ENCODE data around the gene ACSL6.

Gene ACSL6

DNA sequence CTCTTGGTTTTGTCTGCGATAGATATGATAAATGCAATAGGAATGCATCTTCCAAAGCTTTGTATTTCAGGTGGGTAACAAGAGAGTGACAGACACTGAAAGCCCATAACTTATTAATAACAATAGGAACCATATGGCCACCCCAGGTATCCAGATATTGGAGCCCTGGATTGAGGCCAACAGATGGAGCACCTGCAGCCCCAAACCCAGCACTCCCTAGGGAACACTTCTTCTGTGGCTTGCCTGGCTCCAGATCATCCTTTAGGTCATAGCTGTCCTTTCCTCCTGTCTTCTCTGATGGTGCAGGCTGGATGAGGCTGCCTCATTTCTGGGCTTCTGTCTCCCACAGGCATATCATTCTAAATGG is 44.0 kb upstream of the ACSL6 start:
- H3K9me3 ChIP-seq (ENCODE audit: control insufficient read depth, insufficient read depth, low read length): no peaks in the 10 kb centered on the region

GRCh38 chr5:132054697-132055440 is 43.4 kb upstream of the ACSL6 start:
- no peaks in the 10 kb centered on the region for H3K36me3 ChIP-seq (ENCODE audit: control insufficient read depth, insufficient read depth, low read length)
- no peak overlapping the region for H3K4me3 ChIP-seq (ENCODE audit: low read depth, low read length)
- no peak overlapping the region for H3K9ac ChIP-seq (ENCODE audit: low read depth, low read length)
- H3K4me1 ChIP-seq (ENCODE audit: control insufficient read depth, insufficient read depth, low read length): no peaks in the 10 kb centered on the region
- H3K27me3 ChIP-seq (ENCODE audit: control insufficient read depth, insufficient read depth, low read length): no peaks in the 10 kb centered on the region
- H3K9me3 ChIP-seq (ENCODE audit: control insufficient read depth, insufficient read depth, low read length): no peaks in the 10 kb centered on the region
- H3K27ac ChIP-seq (ENCODE audit: low read depth, low read length): no peak overlapping the region

More for the DNA sequence above, 44.0 kb upstream of the ACSL6 start:
- H3K36me3 ChIP-seq (ENCODE audit: control insufficient read depth, insufficient read depth, low read length): no peaks in the 10 kb centered on the region
- H3K4me3 ChIP-seq (ENCODE audit: low read depth, low read length): no peak overlapping the region
- no peaks in the 10 kb centered on the region for H3K27me3 ChIP-seq (ENCODE audit: control insufficient read depth, insufficient read depth, low read length)
- no peak overlapping the region for H3K27ac ChIP-seq (ENCODE audit: low read depth, low read length)
- H3K4me1 ChIP-seq (ENCODE audit: control insufficient read depth, insufficient read depth, low read length): no peaks in the 10 kb centered on the region
- H3K9ac ChIP-seq (ENCODE audit: low read depth, low read length): no peak overlapping the region

DNA sequence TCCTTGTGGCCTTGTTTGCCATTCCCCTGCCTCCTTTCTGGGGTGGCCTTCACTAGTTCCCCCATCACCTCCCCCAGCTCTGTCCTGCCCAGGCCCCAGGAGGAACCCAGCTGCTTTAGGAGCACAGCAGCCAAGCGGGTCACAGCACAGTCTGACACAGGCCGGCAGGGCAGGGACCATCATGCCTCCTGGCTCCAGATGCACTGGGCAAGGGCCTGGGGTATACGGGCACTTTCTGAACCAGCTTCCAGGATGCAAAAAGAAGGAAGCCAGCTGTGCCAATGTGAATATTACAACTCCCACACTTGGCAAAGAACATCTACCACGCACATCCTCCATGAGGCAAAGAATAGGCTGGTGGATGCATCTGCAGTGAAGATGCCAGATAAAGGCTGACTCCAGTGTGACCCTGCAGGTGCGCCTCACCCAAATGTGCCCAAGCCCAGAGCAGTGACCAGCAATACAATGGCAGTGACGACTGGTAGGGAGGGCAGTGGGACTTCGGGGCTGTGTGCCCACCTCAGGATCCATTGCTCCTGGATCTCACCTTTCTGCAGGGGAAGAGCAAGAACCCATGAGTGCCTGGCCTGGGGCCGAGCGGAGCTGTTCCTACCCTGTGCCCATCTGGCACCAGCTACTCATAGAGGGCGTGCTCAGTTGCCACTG is 42.7 kb upstream of the ACSL6 start:
- Histone ChIP-seq H3K36me3 (ENCODE audit: control insufficient read depth, insufficient read depth, low read length) (no peaks in the 10 kb centered on the region), H3K27me3 (ENCODE audit: control insufficient read depth, insufficient read depth, low read length) (no peaks in the 10 kb centered on the region), H3K9me3 (ENCODE audit: control insufficient read depth, insufficient read depth, low read length) (no peaks in the 10 kb centered on the region), H3K4me1 (ENCODE audit: control insufficient read depth, insufficient read depth, low read length) (no peaks in the 10 kb centered on the region), H3K4me3 (ENCODE audit: low read depth, low read length) (no peak overlapping the region), H3K9ac (ENCODE audit: low read depth, low read length) (no peak overlapping the region), H3K27ac (ENCODE audit: low read depth, low read length) (no peak overlapping the region)

GRCh38 chr5:132053483-132053882 is 42.0 kb upstream of the ACSL6 start:
- Histone ChIP-seq H3K36me3 (ENCODE audit: control insufficient read depth, insufficient read depth, low read length) (no peaks in the 10 kb centered on the region), H3K9ac (ENCODE audit: low read depth, low read length) (no peak overlapping the region), H3K9me3 (ENCODE audit: control insufficient read depth, insufficient read depth, low read length) (no peaks in the 10 kb centered on the region), H3K4me1 (ENCODE audit: control insufficient read depth, insufficient read depth, low read length) (no peaks in the 10 kb centered on the region), H3K27me3 (ENCODE audit: control insufficient read depth, insufficient read depth, low read length) (no peaks in the 10 kb centered on the region), H3K4me3 (ENCODE audit: low read depth, low read length) (no peak overlapping the region), H3K27ac (ENCODE audit: low read depth, low read length) (no peak overlapping the region)

DNA sequence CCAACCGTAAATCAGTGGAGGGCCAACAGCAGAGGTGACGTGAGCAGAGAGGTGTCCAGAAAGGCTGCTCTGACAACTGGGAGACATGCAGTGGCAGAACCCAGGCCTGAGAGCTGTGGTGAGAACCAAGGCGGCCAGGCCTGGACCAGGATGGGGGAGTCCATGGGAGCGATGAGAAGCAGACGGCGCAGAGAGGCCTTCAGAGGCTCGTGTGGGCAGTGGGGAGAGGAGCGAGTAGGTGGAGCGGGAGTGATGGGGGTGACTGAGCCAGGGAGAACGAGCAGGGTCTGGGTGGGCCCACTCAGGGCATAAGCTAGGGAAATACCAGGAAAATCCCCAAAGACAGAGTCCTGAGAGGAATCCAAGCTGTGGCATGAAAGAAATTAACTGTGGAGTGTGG is 41.1 kb upstream of the ACSL6 start:
- Histone ChIP-seq H3K27me3 (ENCODE audit: control insufficient read depth, insufficient read depth, low read length) (no peaks in the 10 kb centered on the region), H3K27ac (ENCODE audit: low read depth, low read length) (no peak overlapping the region), H3K4me1 (ENCODE audit: control insufficient read depth, insufficient read depth, low read length) (no peaks in the 10 kb centered on the region)

GRCh38 chr5:132050661-132051552 is 39.4 kb upstream of the ACSL6 start:
- Histone ChIP-seq H3K9ac (ENCODE audit: low read depth, low read length) (no peak overlapping the region), H3K27ac (ENCODE audit: low read depth, low read length) (no peak overlapping the region), H3K9me3 (ENCODE audit: control insufficient read depth, insufficient read depth, low read length) (no peaks in the 10 kb centered on the region), H3K4me1 (ENCODE audit: control insufficient read depth, insufficient read depth, low read length) (no peaks in the 10 kb centered on the region), H3K4me3 (ENCODE audit: low read depth, low read length) (no peak overlapping the region), H3K27me3 (ENCODE audit: control insufficient read depth, insufficient read depth, low read length) (no peaks in the 10 kb centered on the region), H3K36me3 (ENCODE audit: control insufficient read depth, insufficient read depth, low read length) (no peaks in the 10 kb centered on the region)

More for the DNA sequence above, 41.1 kb upstream of the ACSL6 start:
- no peaks in the 10 kb centered on the region for H3K36me3 ChIP-seq (ENCODE audit: control insufficient read depth, insufficient read depth, low read length)
- H3K9me3 ChIP-seq (ENCODE audit: control insufficient read depth, insufficient read depth, low read length): no peaks in the 10 kb centered on the region
- H3K4me3 ChIP-seq (ENCODE audit: low read depth, low read length): no peak overlapping the region
- H3K9ac ChIP-seq (ENCODE audit: low read depth, low read length): no peak overlapping the region

- no peaks in the 10 kb centered on the region for H3K27me3 ChIP-seq (ENCODE audit: control insufficient read depth, insufficient read depth, low read length)
- H3K9ac ChIP-seq (ENCODE audit: low read depth, low read length): no peak overlapping the region
- H3K27ac ChIP-seq (ENCODE audit: low read depth, low read length): no peak overlapping the region
- no peaks in the 10 kb centered on the region for H3K9me3 ChIP-seq (ENCODE audit: control insufficient read depth, insufficient read depth, low read length)
- no peak overlapping the region for H3K4me3 ChIP-seq (ENCODE audit: low read depth, low read length)
- H3K4me1 ChIP-seq (ENCODE audit: control insufficient read depth, insufficient read depth, low read length): no peaks in the 10 kb centered on the region
- no peaks in the 10 kb centered on the region for H3K36me3 ChIP-seq (ENCODE audit: control insufficient read depth, insufficient read depth, low read length)
Measured at GRCh38 chr5:132050136-132050535, 38.7 kb upstream of the ACSL6 start.

GRCh38 chr5:132049559-132049958 is 38.1 kb upstream of the ACSL6 start:
- Histone ChIP-seq H3K9ac (ENCODE audit: low read depth, low read length) (no peak overlapping the region), H3K9me3 (ENCODE audit: control insufficient read depth, insufficient read depth, low read length) (no peaks in the 10 kb centered on the region), H3K4me3 (ENCODE audit: low read depth, low read length) (no peak overlapping the region), H3K36me3 (ENCODE audit: control insufficient read depth, insufficient read depth, low read length) (no peaks in the 10 kb centered on the region), H3K27ac (ENCODE audit: low read depth, low read length) (no peak overlapping the region), H3K4me1 (ENCODE audit: control insufficient read depth, insufficient read depth, low read length) (no peaks in the 10 kb centered on the region), H3K27me3 (ENCODE audit: control insufficient read depth, insufficient read depth, low read length) (no peaks in the 10 kb centered on the region)

DNA sequence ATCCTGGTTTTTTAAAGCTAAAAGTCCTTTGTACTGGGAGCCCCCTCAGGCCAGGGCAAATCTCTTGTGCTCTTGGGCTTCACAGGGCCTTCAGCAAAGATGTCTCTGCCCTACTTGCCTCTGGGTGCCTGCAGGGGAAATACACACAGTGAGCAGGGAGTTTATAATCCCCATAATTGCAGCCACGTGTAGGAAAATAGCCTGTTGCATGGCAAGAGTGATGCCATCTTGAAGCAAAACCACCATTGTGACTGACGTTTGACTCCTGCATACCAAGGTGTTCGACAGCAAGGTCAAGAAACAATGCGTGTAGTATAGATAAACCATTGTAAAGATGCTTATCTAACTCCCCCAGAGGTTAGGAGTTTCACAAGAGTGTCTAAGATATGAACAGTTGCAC is 37.6 kb upstream of the ACSL6 start:
- no peak overlapping the region for H3K9ac ChIP-seq (ENCODE audit: low read depth, low read length)
- H3K9me3 ChIP-seq (ENCODE audit: control insufficient read depth, insufficient read depth, low read length): no peaks in the 10 kb centered on the region
- H3K36me3 ChIP-seq (ENCODE audit: control insufficient read depth, insufficient read depth, low read length): no peaks in the 10 kb centered on the region
- H3K4me3 ChIP-seq (ENCODE audit: low read depth, low read length): no peak overlapping the region
- no peaks in the 10 kb centered on the region for H3K4me1 ChIP-seq (ENCODE audit: control insufficient read depth, insufficient read depth, low read length)
- no peak overlapping the region for H3K27ac ChIP-seq (ENCODE audit: low read depth, low read length)
- H3K27me3 ChIP-seq (ENCODE audit: control insufficient read depth, insufficient read depth, low read length): no peaks in the 10 kb centered on the region

GRCh38 chr5:132046880-132047299 is 35.4 kb upstream of the ACSL6 start:
- H3K4me1 ChIP-seq (ENCODE audit: control insufficient read depth, insufficient read depth, low read length): no peaks in the 10 kb centered on the region
- no peak overlapping the region for H3K9ac ChIP-seq (ENCODE audit: low read depth, low read length)
- no peak overlapping the region for H3K4me3 ChIP-seq (ENCODE audit: low read depth, low read length)
- H3K9me3 ChIP-seq (ENCODE audit: control insufficient read depth, insufficient read depth, low read length): no peaks in the 10 kb centered on the region
- no peaks in the 10 kb centered on the region for H3K36me3 ChIP-seq (ENCODE audit: control insufficient read depth, insufficient read depth, low read length)
- H3K27ac ChIP-seq (ENCODE audit: low read depth, low read length): no peak overlapping the region
- H3K27me3 ChIP-seq (ENCODE audit: control insufficient read depth, insufficient read depth, low read length): no peaks in the 10 kb centered on the region

- no peaks in the 10 kb centered on the region for H3K27me3 ChIP-seq (ENCODE audit: control insufficient read depth, insufficient read depth, low read length)
- no peaks in the 10 kb centered on the region for H3K36me3 ChIP-seq (ENCODE audit: control insufficient read depth, insufficient read depth, low read length)
Measured at GRCh38 chr5:132044207-132044606, 32.7 kb upstream of the ACSL6 start.

More at GRCh38 chr5:132044207-132044606, 32.7 kb upstream of the ACSL6 start:
- Histone ChIP-seq H3K9ac (ENCODE audit: low read depth, low read length) (no peak overlapping the region), H3K4me1 (ENCODE audit: control insufficient read depth, insufficient read depth, low read length) (no peaks in the 10 kb centered on the region), H3K9me3 (ENCODE audit: control insufficient read depth, insufficient read depth, low read length) (no peaks in the 10 kb centered on the region), H3K4me3 (ENCODE audit: low read depth, low read length) (no peak overlapping the region), H3K27ac (ENCODE audit: low read depth, low read length) (no peak overlapping the region)
